H1 (cell line): Measurements from ENCODE around the gene NFATC1. TPM values are rescaled to one million over a fixed set of nuclear protein-coding genes. Genes with fewer than 3 reads are reported as not detected.

Source experiments
- CTCF ChIA-PET: fragments of 300-600 bp; sonication (Branson Sonifier 250); formaldehyde crosslinking; loops from one replicate; lab custom pipeline; 2021; ENCODE audit not compliant: partially characterized antibody; lab: Charles Lee
- POLR2A ChIA-PET: fragments of 300-600 bp; sonication (Branson Sonifier 250); formaldehyde crosslinking; loops from one replicate; lab custom pipeline; 2021; ENCODE audit warnings: inconsistent platforms; ENCODE audit not compliant: partially characterized antibody; lab: Charles Lee
- DNase-seq, 2 experiments: peaks; one replicate each; pipeline versions ENCODE4 v3.0.0 to v3.0.0-alpha.2; 2010 to 2022; ENCODE audit warnings: low spot score in 2 of 2, low read depth in 1 of 2, mixed read lengths in 1 of 2
- FAIRE-seq: peaks from 2 replicates; lab custom pipeline; 2011; peaks lifted over from hg19 to GRCh38; lab: Jason Lieb, UNC
- H2AFZ ChIP-seq: 2 replicates; pipeline ENCODE4 v1.8.1; 2012; ENCODE audit warnings: low read length, inconsistent platforms
- H2AK5ac ChIP-seq: 2 replicates; pipeline ENCODE4 v1.6.1; 2013; ENCODE audit warnings: low read depth, low read length
- H2BK120ac ChIP-seq: replicated peaks from 2 replicates; pipeline ENCODE3; 2013; ENCODE audit warnings: low read depth, low read length, inconsistent platforms
- H2BK12ac ChIP-seq: 2 replicates; pipeline ENCODE4 v1.6.1; 2013; ENCODE audit warnings: low read depth, low read length
- H2BK15ac ChIP-seq: 2 replicates; pipeline ENCODE4 v1.6.1; 2013; ENCODE audit warnings: low read length
- H2BK20ac ChIP-seq: 2 replicates; pipeline ENCODE4 v1.6.1; 2013; ENCODE audit warnings: low read length
- H2BK5ac ChIP-seq: 2 replicates; pipeline ENCODE4 v1.6.1; 2013; ENCODE audit warnings: low read depth, low read length
- H3K14ac ChIP-seq: 2 replicates; pipeline ENCODE4 v1.6.1; 2013; ENCODE audit warnings: inconsistent platforms; ENCODE audit not compliant: insufficient read length
- H3K18ac ChIP-seq: 2 replicates; pipeline ENCODE4 v1.6.1; 2013; ENCODE audit warnings: low read length; ENCODE audit errors: extremely low read depth
- H3K23ac ChIP-seq: 2 replicates; pipeline ENCODE4 v1.6.1; 2013; ENCODE audit warnings: inconsistent platforms; ENCODE audit not compliant: insufficient read length
- H3K23me2 ChIP-seq: 2 replicates; pipeline ENCODE4 v1.6.1; 2013; ENCODE audit warnings: low read depth, low read length
- H3K27ac ChIP-seq: 2 replicates; pipeline ENCODE4 v1.6.1; 2011; ENCODE audit warnings: low read depth, low read length, inconsistent platforms
- H3K27me3 ChIP-seq, 4 experiments: replicated peaks in 1 of 4; 1 replicate in 1 of 4; 2 replicates in 3 of 4; pipeline versions ENCODE4 v1.6.1 to v1.8.1; 2011 to 2013; ENCODE audit warnings: low read length in 3 of 4, mild to moderate bottlenecking in 3 of 4, inconsistent platforms in 2 of 4, mixed read lengths in 2 of 4, moderate library complexity in 1 of 4; ENCODE audit not compliant: control insufficient read depth in 3 of 4, insufficient read depth in 3 of 4; ENCODE audit errors: extremely low read depth in 1 of 4
- H3K36me3 ChIP-seq, 4 experiments: 2 replicates each; pipeline versions ENCODE4 v1.6.1 to v1.8.1; 2011 to 2013; ENCODE audit warnings: mild to moderate bottlenecking in 4 of 4, low read length in 3 of 4, moderate library complexity in 2 of 4, control low read depth in 1 of 4, inconsistent platforms in 1 of 4; ENCODE audit not compliant: insufficient read depth in 4 of 4, control insufficient read depth in 2 of 4
- H3K4ac ChIP-seq: replicated peaks from 2 replicates; pipeline ENCODE3; 2013; ENCODE audit warnings: low read length, low read depth, mixed read lengths, inconsistent platforms; ENCODE audit not compliant: insufficient read length
- H3K4me1 ChIP-seq, 4 experiments: replicated peaks in 1 of 4; 1 replicate in 1 of 4; 2 replicates in 3 of 4; pipeline versions ENCODE4 v1.6.1 to v1.8.1; 2011 to 2013; ENCODE audit warnings: low read length in 3 of 4, inconsistent platforms in 2 of 4, mixed read lengths in 1 of 4; ENCODE audit not compliant: insufficient read depth in 4 of 4, control insufficient read depth in 3 of 4
- H3K4me2 ChIP-seq, 2 experiments: 2 replicates each; pipeline versions ENCODE4 v1.6.1 to v1.8.1; 2011 to 2013; ENCODE audit warnings: low read depth in 2 of 2, low read length in 2 of 2, control low read depth in 1 of 2, inconsistent platforms in 1 of 2, mild to moderate bottlenecking in 1 of 2; ENCODE audit not compliant: insufficient read depth in 1 of 2
- H3K4me3 ChIP-seq, 4 experiments: fragments of 200-600, 300-600 bp in 1 of 4; sonication (generic), shearing (Covaris generic), sonication (Bioruptor Twin) in 1 of 4; 2 replicates each; pipeline versions ENCODE4 v1.5.1 to v1.8.1; 2011 to 2016; ENCODE audit warnings: low read length in 4 of 4, low read depth in 3 of 4, control low read depth in 2 of 4, inconsistent platforms in 2 of 4, mild to moderate bottlenecking in 2 of 4, mixed read lengths in 1 of 4, moderate library complexity in 1 of 4; ENCODE audit not compliant: insufficient read depth in 2 of 4; ENCODE audit errors: extremely low read depth in 1 of 4
- H3K56ac ChIP-seq: replicated peaks from 2 replicates; pipeline ENCODE3; 2013; ENCODE audit warnings: low read depth, mild to moderate bottlenecking, mixed read lengths, low read length, inconsistent platforms; ENCODE audit not compliant: insufficient read length
- H3K79me1 ChIP-seq: 2 replicates; pipeline ENCODE4 v1.6.1; 2013; ENCODE audit warnings: low read depth, low read length, control low read depth
- H3K79me2 ChIP-seq, 2 experiments: 2 replicates each; pipeline versions ENCODE4 v1.6.1 to v1.8.1; 2012 to 2013; ENCODE audit warnings: low read length in 2 of 2, mild to moderate bottlenecking in 2 of 2, inconsistent platforms in 1 of 2; ENCODE audit not compliant: insufficient read depth in 2 of 2, control insufficient read depth in 1 of 2
- H3K9ac ChIP-seq, 4 experiments: replicated peaks in 1 of 4; 1 replicate in 1 of 4; 2 replicates in 3 of 4; pipeline versions ENCODE4 v1.6.1 to v1.8.1; 2011 to 2013; ENCODE audit warnings: low read depth in 3 of 4, low read length in 3 of 4, control low read depth in 2 of 4, mild to moderate bottlenecking in 2 of 4, moderate library complexity in 2 of 4, inconsistent platforms in 1 of 4; ENCODE audit errors: extremely low read depth in 1 of 4
- H3K9me3 ChIP-seq, 2 experiments: 2 replicates each; pipeline versions ENCODE4 v1.6.1 to v1.8.1; 2012 to 2013; ENCODE audit warnings: mild to moderate bottlenecking in 2 of 2, moderate library complexity in 2 of 2, control low read depth in 1 of 2, inconsistent platforms in 1 of 2, low read depth in 1 of 2, low read length in 1 of 2, mixed read lengths in 1 of 2; ENCODE audit not compliant: insufficient read depth in 2 of 2
- H4K20me1 ChIP-seq, 2 experiments: replicated peaks in 1 of 2; 2 replicates each; pipeline versions ENCODE3 to v1.8.1; 2011 to 2013; ENCODE audit warnings: inconsistent platforms in 2 of 2, low read length in 2 of 2, mild to moderate bottlenecking in 1 of 2; ENCODE audit not compliant: insufficient read depth in 2 of 2, control insufficient read depth in 1 of 2
- H4K5ac ChIP-seq: 2 replicates; pipeline ENCODE4 v1.6.1; 2013; ENCODE audit warnings: low read length, low read depth, mixed read lengths, inconsistent platforms; ENCODE audit not compliant: insufficient read length
- H4K8ac ChIP-seq: 2 replicates; pipeline ENCODE4 v1.8.0; 2013; ENCODE audit warnings: mild to moderate bottlenecking, moderate library complexity, low read length, inconsistent platforms; ENCODE audit not compliant: insufficient read depth; ENCODE audit errors: extremely low read depth
- H4K91ac ChIP-seq: replicated peaks from 2 replicates; pipeline ENCODE3; 2013; ENCODE audit warnings: low read length, mixed read lengths, inconsistent platforms; ENCODE audit not compliant: insufficient read length
- BCL11A ChIP-seq, 2 experiments: IDR thresholded peaks; one replicate each; pipeline ENCODE4 v1.6.1; 2011; ENCODE audit warnings: low read depth in 2 of 2, low read length in 2 of 2, mild to moderate bottlenecking in 2 of 2
- BRCA1 ChIP-seq: IDR thresholded peaks from 2 replicates; pipeline ENCODE4 v1.6.1; 2012; ENCODE audit warnings: low read depth, low read length, improper control_type of control experiment
- GABPA ChIP-seq: IDR thresholded peaks from 2 replicates; pipeline ENCODE4 v1.6.1; 2011; ENCODE audit warnings: mild to moderate bottlenecking, low read length, moderate library complexity, borderline replicate concordance; ENCODE audit not compliant: insufficient read depth
- HDAC2 ChIP-seq, 2 experiments: fragments of 300-600 bp in 1 of 2; sonication (generic) in 1 of 2; IDR thresholded peaks; 2 replicates each; pipeline ENCODE4 v1.6.1; 2011 to 2012; ENCODE audit warnings: low read depth in 2 of 2, low read length in 2 of 2, mild to moderate bottlenecking in 2 of 2, moderate library complexity in 2 of 2, borderline replicate concordance in 1 of 2, inconsistent platforms in 1 of 2
- POU5F1 ChIP-seq: IDR thresholded peaks from 2 replicates; pipeline ENCODE4 v1.6.1; 2011; ENCODE audit warnings: low read depth, mild to moderate bottlenecking, low read length, moderate library complexity
- RAD21 ChIP-seq, 2 experiments: IDR thresholded peaks in 1 of 2; conservative IDR thresholded peaks in 1 of 2; 2 replicates each; pipeline ENCODE4 v1.6.1; 2011; ENCODE audit warnings: low read depth in 2 of 2, low read length in 2 of 2, improper control_type of control experiment in 1 of 2, inconsistent platforms in 1 of 2, mild to moderate bottlenecking in 1 of 2, moderate library complexity in 1 of 2
- SUZ12 ChIP-seq: fragments of 200-600 bp; sonication (generic); IDR thresholded peaks from 2 replicates; pipeline ENCODE4 v1.6.1; 2012; ENCODE audit warnings: mild to moderate bottlenecking, inconsistent platforms, low read length, moderate library complexity, mixed read lengths
- TAF7 ChIP-seq: optimal IDR thresholded peaks from 2 replicates; pipeline ENCODE3; 2011; ENCODE audit warnings: low read depth, mild to moderate bottlenecking, inconsistent platforms, low read length, moderate library complexity, borderline replicate concordance
- TCF12 ChIP-seq: IDR thresholded peaks from 2 replicates; pipeline ENCODE4 v1.6.1; 2011; ENCODE audit warnings: low read depth, mild to moderate bottlenecking, low read length
- YY1 ChIP-seq: IDR thresholded peaks from 2 replicates; pipeline ENCODE4 v1.6.1; 2011; ENCODE audit warnings: low read depth, mild to moderate bottlenecking, low read length
- ZNF274 ChIP-seq: IDR thresholded peaks from 2 replicates; pipeline ENCODE4 v1.7.0; 2012; ENCODE audit warnings: low read length, borderline replicate concordance; ENCODE audit errors: extremely low read depth
- WGBS, 2 experiments: shearing (Covaris generic) in 1 of 2; methylation state at CpG; one replicate each; pipeline versions ENCODE4 v1.1.6 to v1.1.7; 2013 to 2015; ENCODE audit warnings: low lambda C conversion rate in 2 of 2, mixed read lengths in 2 of 2, inconsistent platforms in 1 of 2, low coverage in 1 of 2, missing lambda C conversion rate in 1 of 2; ENCODE audit not compliant: insufficient replicate concordance in 2 of 2, insufficient coverage in 1 of 2, insufficient read length in 1 of 2; ENCODE audit errors: extremely low coverage in 1 of 2, missing lambda C conversion rate in 1 of 2; 5-methylcytosine and 5-hydroxymethylcytosine counted together
- polyA plus RNA-seq, 7 experiments: library from polyadenylated mRNA; depleted of rRNA in 3 of 7; stranded (reverse) in 5 of 7; unstranded in 2 of 7; fragments of >200 nt in 5 of 7; fragments of 200-250 nt in 2 of 7; gene quantifications; 1 replicate in 5 of 7; 2 replicates in 1 of 7; 4 replicates in 1 of 7; pipeline versions ENCODE4 v1.2.1 to v1.2.3, GENCODE V29; 2011 to 2013; ENCODE audit warnings: missing spikeins in 2 of 7, mixed read lengths in 2 of 7
- total RNA-seq: library from RNA; stranded (reverse); fragmentation: NEBNext Ultra II Directional; extraction: Animal tissue kit (Norgen Biotek cat#: 25700); gene quantifications from 2 replicates; pipeline ENCODE4 v1.2.1, GENCODE V29; 2021
- TF ChIP-seq, protein P1 (sequence below): IDR thresholded peaks from 2 replicates; pipeline ENCODE4 v1.6.1; 2012; ENCODE audit warnings: inconsistent platforms

The NFATC1 gene
- total and polyA plus RNA-seq, 2 of the 8 experiments (the other 6 are each of a cell fraction or from before 2014, with no cell fraction given): 2.0 to 6.6 TPM

DNA sequence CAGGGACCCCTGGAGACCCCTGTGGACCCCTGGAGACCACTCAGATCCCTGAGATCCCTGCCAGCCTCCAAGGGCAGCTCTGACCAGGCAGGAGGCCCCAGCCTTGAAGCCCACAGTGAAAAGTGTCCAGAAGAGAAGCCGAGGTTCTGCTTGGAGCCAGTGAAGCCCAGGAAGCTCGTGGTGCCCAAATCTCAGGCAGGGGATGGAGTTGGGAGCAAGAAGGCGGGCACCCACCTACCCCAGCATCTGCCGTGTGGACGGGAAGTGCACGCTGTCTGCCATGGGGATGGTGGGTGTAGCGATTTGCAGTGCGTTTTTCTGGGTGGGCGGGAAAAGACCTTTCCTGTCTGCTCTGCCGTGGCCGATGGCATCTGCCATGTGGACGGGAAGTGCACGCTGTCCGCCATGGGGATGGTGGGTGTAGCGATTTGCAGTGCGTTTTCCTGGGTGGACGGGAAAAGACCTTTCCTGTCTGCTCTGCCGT, 163.2 kb downstream of the NFATC1 start:
- Histone ChIP-seq H3K18ac (no peak overlapping the region), H3K9ac (no peak overlapping the region), H2BK5ac (no peak overlapping the region), H3K23me2 (no peaks in the 10 kb centered on the region), H3K23ac (no peak overlapping the region), H2BK15ac (no peak overlapping the region), H3K79me1 (no peaks in the 10 kb centered on the region), H2AK5ac (peak overlapping the region; percentile 65; the same call in 1 of the 2 replicates), H3K14ac (no peak overlapping the region), H3K36me3 (no peaks in the 10 kb centered on the region), H3K4me3 (no peak overlapping the region), H4K5ac (no peak overlapping the region), H3K4me2 (no peak overlapping the region), H3K27me3 (no peaks in the 10 kb centered on the region), H3K4ac (no peak overlapping the region), H3K79me2 (no peaks in the 10 kb centered on the region), H2AFZ (no peak overlapping the region), H2BK20ac (no peak overlapping the region), H3K27ac (no peak overlapping the region), H2BK12ac (0 out of 2 replicates have a peak overlapping the region, but pooled peaks have one; percentile 9), H3K4me1 (no peaks in the 10 kb centered on the region; a peak in 1 of 7 replicates), H4K20me1 (no peaks in the 10 kb centered on the region), H2BK120ac (no peak overlapping the region), H4K8ac (no peak overlapping the region), H3K56ac (no peak overlapping the region), H4K91ac (no peak overlapping the region), H3K9me3 (no peaks in the 10 kb centered on the region)
- TF ChIP-seq TCF12: no peak
- no peak for TF ChIP-seq BRCA1
- no peak for TF ChIP-seq RAD21 (IDR thresholded peaks at IDR 0.05 in 1 of 2, conservative IDR thresholded peaks at IDR 0.05 in 1 of 2; ENCODE audit: low read depth in 2 of 2, low read length in 2 of 2)
- no peak for TF ChIP-seq BCL11A (IDR thresholded peaks at IDR 0.05; ENCODE audit: low read depth in 2 of 2, low read length in 2 of 2)
- no peak for TF ChIP-seq GABPA
- TF ChIP-seq POU5F1: no peak
- no peak for TF ChIP-seq TAF7
- TF ChIP-seq, protein P1, sequence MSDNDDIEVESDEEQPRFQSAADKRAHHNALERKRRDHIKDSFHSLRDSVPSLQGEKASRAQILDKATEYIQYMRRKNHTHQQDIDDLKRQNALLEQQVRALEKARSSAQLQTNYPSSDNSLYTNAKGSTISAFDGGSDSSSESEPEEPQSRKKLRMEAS: no peak
- TF ChIP-seq ZNF274: no peak
- no peak for TF ChIP-seq YY1
- no peak for TF ChIP-seq SUZ12
- TF ChIP-seq HDAC2 (IDR thresholded peaks at IDR 0.05; ENCODE audit: borderline replicate concordance in 1 of 2, low read depth in 2 of 2, low read length in 2 of 2): no peak
- POLR2A ChIA-PET: no interaction called here
- WGBS, 2 experiments: 87% methylated on average over 17 of the region's 18 CpGs; no CpG with 5 or more reads in 1 of the 2 experiments
- FAIRE-seq (no peak), DNase-seq (no peak)
- CTCF ChIA-PET: interaction anchor here (1.0 kb wide), 1 partner anchor 109 kb away, joined by 3 read pairs; no protein-coding TSS in a partner anchor
